GM23338 (cell line): ENCODE measurements around the gene PTH.

Experiments used
- CREB1 ChIP-seq: fragments of 250-450 bp; sonication (Bioruptor Pico); IDR thresholded peaks from 2 replicates; pipeline ENCODE4 v1.5.0; 2020; ENCODE audit warnings: low read depth, mild to moderate bottlenecking, moderate library complexity
- EZH2 ChIP-seq: fragments of 200-600 bp; sonication (generic); IDR thresholded peaks from one replicate; pipeline ENCODE4 v1.8.0; 2017; ENCODE audit warnings: antibody characterized with exemption, mild to moderate bottlenecking, low read depth; ENCODE audit not compliant: unreplicated experiment
- EZH2phosphoT487 ChIP-seq: fragments of 200-600 bp; sonication (generic); IDR thresholded peaks from one replicate; pipeline ENCODE4 v1.8.1; 2018; ENCODE audit warnings: antibody characterized with exemption; ENCODE audit not compliant: unreplicated experiment
- JUNB ChIP-seq: IDR thresholded peaks from one replicate; pipeline ENCODE4 v1.6.1; 2016; ENCODE audit warnings: antibody characterized with exemption; ENCODE audit not compliant: unreplicated experiment
- POLR2AphosphoS5 ChIP-seq: IDR thresholded peaks from 2 replicates; pipeline ENCODE4 v1.6.1; 2016; ENCODE audit warnings: antibody characterized with exemption, low read depth
- TF ChIP-seq, protein P1 (sequence below), 2 experiments: fragments of 200-600 bp in 1 of 2; sonication (generic) in 1 of 2; conservative IDR thresholded peaks; 2 replicates each; pipeline versions ENCODE4 v1.5.1 to v1.6.1; 2016 to 2017; ENCODE audit warnings: antibody characterized with exemption in 2 of 2, low read depth in 2 of 2, mild to moderate bottlenecking in 2 of 2, moderate library complexity in 1 of 2
- TF ChIP-seq, protein P2 (sequence below): IDR thresholded peaks from 2 replicates; pipeline ENCODE4 v1.6.1; 2016; ENCODE audit warnings: antibody characterized with exemption
- TF ChIP-seq, protein P3 (sequence below): fragments of 250-450 bp; sonication (Bioruptor Pico); IDR thresholded peaks from 2 replicates; pipeline ENCODE4 v1.5.0; 2020; ENCODE audit warnings: mild to moderate bottlenecking, moderate library complexity
- TF ChIP-seq, protein P4 (sequence below): IDR thresholded peaks from one replicate; pipeline ENCODE4 v1.6.1; 2018; ENCODE audit warnings: antibody characterized with exemption; ENCODE audit not compliant: unreplicated experiment

DNA sequence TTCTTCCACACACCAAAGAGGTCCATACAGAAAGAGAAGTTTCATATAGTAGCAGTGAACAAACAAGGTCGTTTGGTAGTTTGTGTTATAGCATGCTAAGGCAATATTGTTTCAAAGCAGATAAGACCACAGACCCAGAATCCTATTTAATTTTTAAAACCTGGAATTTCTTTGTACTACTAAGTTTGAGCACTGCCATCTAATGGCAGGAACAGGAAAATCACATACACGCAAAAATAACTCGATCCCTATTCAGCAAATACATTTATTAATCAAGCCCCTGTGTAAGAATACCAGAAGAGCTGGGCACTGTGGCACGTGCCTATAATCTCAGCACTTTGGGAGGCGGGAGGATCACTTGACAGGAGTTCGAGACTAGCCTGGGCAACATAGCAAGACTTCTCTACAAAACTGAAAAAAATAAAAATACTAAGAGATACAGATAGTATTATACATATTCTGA lies 29.9 kb downstream of the PTH start:
- TF ChIP-seq EZH2, result no peak
- TF ChIP-seq, protein P1, sequence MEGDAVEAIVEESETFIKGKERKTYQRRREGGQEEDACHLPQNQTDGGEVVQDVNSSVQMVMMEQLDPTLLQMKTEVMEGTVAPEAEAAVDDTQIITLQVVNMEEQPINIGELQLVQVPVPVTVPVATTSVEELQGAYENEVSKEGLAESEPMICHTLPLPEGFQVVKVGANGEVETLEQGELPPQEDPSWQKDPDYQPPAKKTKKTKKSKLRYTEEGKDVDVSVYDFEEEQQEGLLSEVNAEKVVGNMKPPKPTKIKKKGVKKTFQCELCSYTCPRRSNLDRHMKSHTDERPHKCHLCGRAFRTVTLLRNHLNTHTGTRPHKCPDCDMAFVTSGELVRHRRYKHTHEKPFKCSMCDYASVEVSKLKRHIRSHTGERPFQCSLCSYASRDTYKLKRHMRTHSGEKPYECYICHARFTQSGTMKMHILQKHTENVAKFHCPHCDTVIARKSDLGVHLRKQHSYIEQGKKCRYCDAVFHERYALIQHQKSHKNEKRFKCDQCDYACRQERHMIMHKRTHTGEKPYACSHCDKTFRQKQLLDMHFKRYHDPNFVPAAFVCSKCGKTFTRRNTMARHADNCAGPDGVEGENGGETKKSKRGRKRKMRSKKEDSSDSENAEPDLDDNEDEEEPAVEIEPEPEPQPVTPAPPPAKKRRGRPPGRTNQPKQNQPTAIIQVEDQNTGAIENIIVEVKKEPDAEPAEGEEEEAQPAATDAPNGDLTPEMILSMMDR (conservative IDR thresholded peaks at IDR 0.05; ENCODE audit: low read depth in 2 of 2), result peak; percentile 59 to 77
- no peak for TF ChIP-seq POLR2AphosphoS5
- TF ChIP-seq, protein P2, sequence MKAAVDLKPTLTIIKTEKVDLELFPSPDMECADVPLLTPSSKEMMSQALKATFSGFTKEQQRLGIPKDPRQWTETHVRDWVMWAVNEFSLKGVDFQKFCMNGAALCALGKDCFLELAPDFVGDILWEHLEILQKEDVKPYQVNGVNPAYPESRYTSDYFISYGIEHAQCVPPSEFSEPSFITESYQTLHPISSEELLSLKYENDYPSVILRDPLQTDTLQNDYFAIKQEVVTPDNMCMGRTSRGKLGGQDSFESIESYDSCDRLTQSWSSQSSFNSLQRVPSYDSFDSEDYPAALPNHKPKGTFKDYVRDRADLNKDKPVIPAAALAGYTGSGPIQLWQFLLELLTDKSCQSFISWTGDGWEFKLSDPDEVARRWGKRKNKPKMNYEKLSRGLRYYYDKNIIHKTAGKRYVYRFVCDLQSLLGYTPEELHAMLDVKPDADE, result no peak
- no peak for TF ChIP-seq EZH2phosphoT487
- TF ChIP-seq CREB1 (CRISPR knock-in tag), result no peak
- TF ChIP-seq, protein P3, sequence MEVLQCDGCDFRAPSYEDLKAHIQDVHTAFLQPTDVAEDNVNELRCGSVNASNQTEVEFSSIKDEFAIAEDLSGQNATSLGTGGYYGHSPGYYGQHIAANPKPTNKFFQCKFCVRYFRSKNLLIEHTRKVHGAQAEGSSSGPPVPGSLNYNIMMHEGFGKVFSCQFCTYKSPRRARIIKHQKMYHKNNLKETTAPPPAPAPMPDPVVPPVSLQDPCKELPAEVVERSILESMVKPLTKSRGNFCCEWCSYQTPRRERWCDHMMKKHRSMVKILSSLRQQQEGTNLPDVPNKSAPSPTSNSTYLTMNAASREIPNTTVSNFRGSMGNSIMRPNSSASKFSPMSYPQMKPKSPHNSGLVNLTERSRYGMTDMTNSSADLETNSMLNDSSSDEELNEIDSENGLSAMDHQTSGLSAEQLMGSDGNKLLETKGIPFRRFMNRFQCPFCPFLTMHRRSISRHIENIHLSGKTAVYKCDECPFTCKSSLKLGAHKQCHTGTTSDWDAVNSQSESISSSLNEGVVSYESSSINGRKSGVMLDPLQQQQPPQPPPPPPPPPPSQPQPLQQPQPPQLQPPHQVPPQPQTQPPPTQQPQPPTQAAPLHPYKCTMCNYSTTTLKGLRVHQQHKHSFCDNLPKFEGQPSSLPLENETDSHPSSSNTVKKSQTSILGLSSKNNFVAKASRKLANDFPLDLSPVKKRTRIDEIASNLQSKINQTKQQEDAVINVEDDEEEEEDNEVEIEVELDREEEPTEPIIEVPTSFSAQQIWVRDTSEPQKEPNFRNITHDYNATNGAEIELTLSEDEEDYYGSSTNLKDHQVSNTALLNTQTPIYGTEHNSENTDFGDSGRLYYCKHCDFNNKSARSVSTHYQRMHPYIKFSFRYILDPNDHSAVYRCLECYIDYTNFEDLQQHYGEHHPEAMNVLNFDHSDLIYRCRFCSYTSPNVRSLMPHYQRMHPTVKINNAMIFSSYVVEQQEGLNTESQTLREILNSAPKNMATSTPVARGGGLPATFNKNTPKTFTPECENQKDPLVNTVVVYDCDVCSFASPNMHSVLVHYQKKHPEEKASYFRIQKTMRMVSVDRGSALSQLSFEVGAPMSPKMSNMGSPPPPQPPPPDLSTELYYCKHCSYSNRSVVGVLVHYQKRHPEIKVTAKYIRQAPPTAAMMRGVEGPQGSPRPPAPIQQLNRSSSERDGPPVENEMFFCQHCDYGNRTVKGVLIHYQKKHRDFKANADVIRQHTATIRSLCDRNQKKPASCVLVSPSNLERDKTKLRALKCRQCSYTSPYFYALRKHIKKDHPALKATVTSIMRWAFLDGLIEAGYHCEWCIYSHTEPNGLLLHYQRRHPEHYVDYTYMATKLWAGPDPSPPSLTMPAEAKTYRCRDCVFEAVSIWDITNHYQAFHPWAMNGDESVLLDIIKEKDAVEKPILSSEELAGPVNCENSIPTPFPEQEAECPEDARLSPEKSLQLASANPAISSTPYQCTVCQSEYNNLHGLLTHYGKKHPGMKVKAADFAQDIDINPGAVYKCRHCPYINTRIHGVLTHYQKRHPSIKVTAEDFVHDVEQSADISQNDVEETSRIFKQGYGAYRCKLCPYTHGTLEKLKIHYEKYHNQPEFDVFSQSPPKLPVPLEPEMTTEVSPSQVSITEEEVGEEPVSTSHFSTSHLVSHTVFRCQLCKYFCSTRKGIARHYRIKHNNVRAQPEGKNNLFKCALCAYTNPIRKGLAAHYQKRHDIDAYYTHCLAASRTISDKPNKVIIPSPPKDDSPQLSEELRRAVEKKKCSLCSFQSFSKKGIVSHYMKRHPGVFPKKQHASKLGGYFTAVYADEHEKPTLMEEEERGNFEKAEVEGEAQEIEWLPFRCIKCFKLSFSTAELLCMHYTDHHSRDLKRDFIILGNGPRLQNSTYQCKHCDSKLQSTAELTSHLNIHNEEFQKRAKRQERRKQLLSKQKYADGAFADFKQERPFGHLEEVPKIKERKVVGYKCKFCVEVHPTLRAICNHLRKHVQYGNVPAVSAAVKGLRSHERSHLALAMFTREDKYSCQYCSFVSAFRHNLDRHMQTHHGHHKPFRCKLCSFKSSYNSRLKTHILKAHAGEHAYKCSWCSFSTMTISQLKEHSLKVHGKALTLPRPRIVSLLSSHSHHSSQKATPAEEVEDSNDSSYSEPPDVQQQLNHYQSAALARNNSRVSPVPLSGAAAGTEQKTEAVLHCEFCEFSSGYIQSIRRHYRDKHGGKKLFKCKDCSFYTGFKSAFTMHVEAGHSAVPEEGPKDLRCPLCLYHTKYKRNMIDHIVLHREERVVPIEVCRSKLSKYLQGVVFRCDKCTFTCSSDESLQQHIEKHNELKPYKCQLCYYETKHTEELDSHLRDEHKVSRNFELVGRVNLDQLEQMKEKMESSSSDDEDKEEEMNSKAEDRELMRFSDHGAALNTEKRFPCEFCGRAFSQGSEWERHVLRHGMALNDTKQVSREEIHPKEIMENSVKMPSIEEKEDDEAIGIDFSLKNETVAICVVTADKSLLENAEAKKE (CRISPR knock-in tag), result no peak
- TF ChIP-seq, protein P4, sequence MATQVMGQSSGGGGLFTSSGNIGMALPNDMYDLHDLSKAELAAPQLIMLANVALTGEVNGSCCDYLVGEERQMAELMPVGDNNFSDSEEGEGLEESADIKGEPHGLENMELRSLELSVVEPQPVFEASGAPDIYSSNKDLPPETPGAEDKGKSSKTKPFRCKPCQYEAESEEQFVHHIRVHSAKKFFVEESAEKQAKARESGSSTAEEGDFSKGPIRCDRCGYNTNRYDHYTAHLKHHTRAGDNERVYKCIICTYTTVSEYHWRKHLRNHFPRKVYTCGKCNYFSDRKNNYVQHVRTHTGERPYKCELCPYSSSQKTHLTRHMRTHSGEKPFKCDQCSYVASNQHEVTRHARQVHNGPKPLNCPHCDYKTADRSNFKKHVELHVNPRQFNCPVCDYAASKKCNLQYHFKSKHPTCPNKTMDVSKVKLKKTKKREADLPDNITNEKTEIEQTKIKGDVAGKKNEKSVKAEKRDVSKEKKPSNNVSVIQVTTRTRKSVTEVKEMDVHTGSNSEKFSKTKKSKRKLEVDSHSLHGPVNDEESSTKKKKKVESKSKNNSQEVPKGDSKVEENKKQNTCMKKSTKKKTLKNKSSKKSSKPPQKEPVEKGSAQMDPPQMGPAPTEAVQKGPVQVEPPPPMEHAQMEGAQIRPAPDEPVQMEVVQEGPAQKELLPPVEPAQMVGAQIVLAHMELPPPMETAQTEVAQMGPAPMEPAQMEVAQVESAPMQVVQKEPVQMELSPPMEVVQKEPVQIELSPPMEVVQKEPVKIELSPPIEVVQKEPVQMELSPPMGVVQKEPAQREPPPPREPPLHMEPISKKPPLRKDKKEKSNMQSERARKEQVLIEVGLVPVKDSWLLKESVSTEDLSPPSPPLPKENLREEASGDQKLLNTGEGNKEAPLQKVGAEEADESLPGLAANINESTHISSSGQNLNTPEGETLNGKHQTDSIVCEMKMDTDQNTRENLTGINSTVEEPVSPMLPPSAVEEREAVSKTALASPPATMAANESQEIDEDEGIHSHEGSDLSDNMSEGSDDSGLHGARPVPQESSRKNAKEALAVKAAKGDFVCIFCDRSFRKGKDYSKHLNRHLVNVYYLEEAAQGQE, result no peak
- TF ChIP-seq JUNB, result no peak
